OCI-LY1 (cell line): ENCODE results near the gene MUC20.
"Not testable (repeated sequence)": the region's sequence is repeated elsewhere in the genome, so short reads cannot be mapped to it uniquely, and the experiment has no call there.

Experiments used
- CTCF ChIP-seq: fragments of 200-600 bp; sonication (generic), shearing (Covaris generic); IDR thresholded peaks from 2 replicates; pipeline ENCODE4 v1.5.1; 2017; ENCODE audit warnings: mild to moderate bottlenecking, antibody characterized with exemption, low read length, moderate library complexity, mixed read lengths
- EZH2 ChIP-seq: fragments of 200-600 bp; sonication (generic), shearing (Covaris generic); IDR thresholded peaks from 2 replicates; pipeline ENCODE4 v1.8.0; 2017; ENCODE audit warnings: borderline replicate concordance, mixed run types, mild to moderate bottlenecking, antibody characterized with exemption, low read length, moderate library complexity, mixed read lengths

- TF ChIP-seq CTCF, EZH2: not testable (repeated sequence)
These were observed 34.1 kb upstream of the MUC20 start for GRCh38 chr3:195686537-195687208.
